HG03025 (cell line): Measurements from ENCODE around the gene PLEKHA4.

Experiments
- ATAC-seq: cut with Tn5 transposase; IDR thresholded peaks from one replicate; pipeline ENCODE4 v1.9.1; 2021; ENCODE audit warnings: mild to moderate bottlenecking, moderate library complexity; ENCODE audit not compliant: unreplicated experiment, low FRiP score

The PLEKHA4 gene

GRCh38 chr19:48833977-48834376, 34.4 kb downstream of the PLEKHA4 start:
- ATAC-seq = no peak

GRCh38 chr19:48833049-48833448, 35.4 kb downstream of the PLEKHA4 start:
- no peak for ATAC-seq

- no peak for ATAC-seq
These were observed 37.5 kb downstream of the PLEKHA4 start for GRCh38 chr19:48830965-48831364.

- ATAC-seq = no peak
These were observed 38.3 kb downstream of the PLEKHA4 start for GRCh38 chr19:48830088-48830487.

DNA sequence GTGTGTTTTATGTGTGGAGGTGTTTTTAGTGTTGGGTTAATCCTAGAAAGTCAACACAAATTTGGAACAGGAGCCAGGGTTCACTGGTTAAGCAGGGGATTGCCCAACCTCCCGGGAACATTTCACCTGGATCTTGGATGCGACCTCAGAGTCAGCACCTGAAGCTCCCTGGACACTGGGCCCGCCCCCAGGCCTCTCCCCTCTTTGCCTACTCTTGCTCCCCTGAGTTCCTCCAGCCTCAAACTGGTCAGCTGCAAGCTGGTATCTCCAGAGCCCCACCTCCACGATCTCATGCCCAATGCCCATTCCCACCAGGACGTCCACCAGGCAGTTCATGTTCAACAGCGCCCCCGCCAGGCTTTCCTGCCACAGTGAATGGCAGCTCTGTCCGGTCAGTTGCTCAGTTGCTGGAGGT, 41.8 kb downstream of the PLEKHA4 start:
- ATAC-seq = no peak

DNA sequence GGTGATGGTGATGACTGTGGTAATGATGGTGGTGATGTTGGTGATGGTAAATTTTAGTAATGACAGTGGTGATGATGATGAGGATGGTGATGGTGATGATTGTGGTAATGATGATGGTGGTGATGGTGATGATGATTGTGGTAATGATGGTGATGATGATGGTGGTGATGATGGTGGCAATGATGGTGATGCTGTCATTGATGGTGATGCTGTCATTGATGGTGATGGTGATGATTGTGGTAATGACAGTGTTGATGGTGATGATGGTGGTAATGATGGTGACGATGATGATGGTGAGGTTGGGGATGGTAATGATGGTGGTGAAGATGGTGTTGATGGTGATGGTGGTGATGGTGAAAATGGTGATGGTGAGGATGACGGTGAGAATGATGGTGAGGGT, 45.9 kb downstream of the PLEKHA4 start:
- no peak for ATAC-seq

DNA sequence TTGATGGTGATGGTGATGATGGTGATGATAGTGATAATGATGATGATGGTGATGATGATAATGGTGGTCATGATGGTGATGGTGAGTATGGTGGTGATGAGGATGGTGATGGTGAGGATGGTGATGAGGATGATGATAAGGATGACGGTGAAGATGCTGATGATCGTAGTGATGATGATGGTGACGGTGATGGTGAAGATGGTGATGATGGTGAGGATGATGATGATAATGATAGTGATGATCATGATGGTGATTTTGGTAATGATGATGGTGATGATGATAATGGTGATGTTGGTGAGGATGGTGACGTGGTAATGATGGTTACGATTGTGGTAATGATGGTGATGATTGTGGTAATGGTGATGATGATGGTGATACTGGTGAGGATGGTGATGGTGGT, 46.8 kb downstream of the PLEKHA4 start:
- ATAC-seq = no peak

- ATAC-seq = no peak
These were observed 49.0 kb downstream of the PLEKHA4 start for GRCh38 chr19:48819366-48819816.

GRCh38 chr19:48818234-48818820, 50.1 kb downstream of the PLEKHA4 start:
- ATAC-seq = no peak

DNA sequence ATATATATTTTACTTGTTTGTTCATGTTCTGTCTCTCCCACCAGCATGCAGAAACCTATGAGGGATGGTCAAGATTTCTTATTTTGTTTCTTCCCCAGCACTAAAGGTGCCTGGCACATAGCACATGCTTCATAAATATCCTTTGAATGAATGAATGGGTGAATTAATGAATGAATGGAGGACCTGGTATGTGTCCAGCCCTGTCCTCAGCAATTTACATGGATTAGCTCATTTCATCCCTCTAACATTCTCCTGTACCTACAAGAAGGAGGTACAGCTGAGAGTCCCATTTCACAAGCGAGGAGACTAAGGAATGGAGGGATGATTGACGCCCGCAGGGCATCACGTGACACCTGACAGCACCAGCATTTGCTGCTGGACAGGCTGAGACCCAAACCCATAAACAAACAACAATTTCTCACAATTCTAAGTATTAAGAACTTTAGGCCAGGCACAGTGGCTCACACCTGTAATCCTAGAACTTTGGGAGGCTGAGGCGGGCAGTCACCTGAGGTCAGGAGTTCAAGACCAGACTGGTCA, 50.8 kb downstream of the PLEKHA4 start:
- ATAC-seq = no peak

DNA sequence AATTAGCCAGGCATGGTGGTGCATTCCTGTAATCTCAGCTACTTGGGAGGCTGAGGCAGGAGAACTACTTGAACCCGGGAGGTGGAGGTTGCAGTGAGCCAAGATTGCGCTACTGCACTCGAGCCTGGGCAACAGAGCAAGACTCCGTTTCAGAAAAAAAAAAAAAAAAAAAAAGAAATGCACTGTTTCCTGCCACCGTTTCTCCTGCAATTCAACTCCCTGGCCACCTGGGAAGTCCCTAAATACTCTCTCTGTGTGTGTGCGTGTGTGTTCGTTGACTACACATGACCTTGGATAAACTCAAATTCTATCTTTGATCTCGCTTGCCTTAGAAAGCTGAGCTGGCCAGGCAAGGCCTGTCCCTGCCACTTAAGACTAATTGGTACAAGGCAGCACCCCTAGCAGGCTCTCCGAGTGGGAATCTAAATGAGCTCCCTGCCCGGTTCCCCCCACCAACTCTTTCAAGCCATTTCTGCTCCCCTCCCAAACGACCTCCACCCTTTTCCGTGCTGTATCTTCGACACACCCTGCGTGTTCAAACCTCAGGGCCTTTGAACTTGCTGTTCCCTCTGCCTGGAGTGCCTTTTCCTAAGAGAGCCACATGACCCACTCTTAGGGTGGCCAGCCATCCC, 52.4 kb downstream of the PLEKHA4 start:
- ATAC-seq = no peak

GRCh38 chr19:48814895-48815294, 53.5 kb downstream of the PLEKHA4 start:
- no peak for ATAC-seq

- no peak for ATAC-seq
These were observed 55.1 kb downstream of the PLEKHA4 start for GRCh38 chr19:48813123-48813913.

DNA sequence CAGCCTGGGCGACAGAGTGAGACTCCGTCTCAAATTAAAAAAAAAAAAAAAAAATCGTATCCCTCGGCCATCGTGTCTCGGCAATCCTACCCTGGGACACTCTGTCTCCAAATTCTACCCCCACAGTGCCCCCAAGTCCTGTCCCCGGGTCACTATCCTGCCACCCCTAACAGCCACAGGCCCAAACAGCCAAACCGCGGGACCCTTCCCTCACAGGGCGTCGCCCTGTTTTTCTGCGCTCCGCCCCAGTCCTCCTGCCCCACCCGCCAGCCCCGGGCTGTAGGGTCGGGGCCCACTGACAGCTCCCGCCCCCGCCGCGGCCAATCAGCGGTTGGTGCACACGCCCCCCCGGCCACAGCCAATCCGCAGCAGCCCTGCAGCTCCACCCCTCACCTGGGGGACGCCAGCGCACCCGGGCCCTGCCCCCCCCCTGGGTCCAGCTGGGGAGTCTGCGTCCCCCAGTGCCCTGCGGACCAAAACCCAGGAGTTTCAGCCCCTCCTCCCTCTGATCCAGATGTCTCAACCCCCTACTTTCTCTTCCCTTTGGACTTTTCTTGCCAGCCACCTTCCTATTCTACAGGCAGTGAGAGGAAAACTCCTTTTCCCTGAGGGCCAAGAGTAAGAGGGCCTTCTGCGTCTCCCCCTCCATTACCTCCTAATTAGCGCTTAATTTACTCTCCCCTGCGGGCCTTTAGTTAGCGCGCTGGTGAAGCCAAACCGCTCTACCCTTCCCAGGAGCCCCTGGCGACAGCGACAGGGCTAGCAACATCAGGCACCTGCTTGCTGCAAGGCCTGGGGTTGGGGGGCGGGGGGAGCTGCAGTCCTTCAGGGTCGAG, 56.1 kb downstream of the PLEKHA4 start:
- ATAC-seq = peak; percentile 50

DNA sequence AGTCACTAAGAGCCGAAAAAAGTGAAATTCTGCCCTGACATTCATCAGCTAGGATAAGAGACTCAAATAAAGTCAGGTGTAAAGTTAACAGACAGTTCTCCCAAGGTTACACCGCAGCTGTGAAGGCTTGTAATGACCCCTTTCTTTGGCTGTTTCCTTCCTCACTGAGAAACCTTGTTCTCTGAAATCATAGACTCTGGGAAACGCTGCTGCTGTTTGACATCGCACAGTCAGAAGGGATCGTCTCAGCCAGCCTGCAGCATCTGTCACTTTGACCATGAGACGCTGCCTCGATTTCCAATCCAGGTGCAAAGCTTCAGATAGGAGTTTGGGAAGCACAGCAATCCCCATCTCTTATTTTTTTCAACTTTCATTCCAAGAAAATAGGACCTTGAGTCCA, 58.3 kb downstream of the PLEKHA4 start:
- ATAC-seq = no peak

GRCh38 chr19:48807590-48808308, 60.7 kb downstream of the PLEKHA4 start:
- ATAC-seq = no peak

- ATAC-seq = no peak
These were observed 61.4 kb downstream of the PLEKHA4 start for GRCh38 chr19:48806818-48807589.

GRCh38 chr19:48806518-48806817, 61.9 kb downstream of the PLEKHA4 start:
- no peak for ATAC-seq

- ATAC-seq = no peak
These were observed 63.0 kb downstream of the PLEKHA4 start for GRCh38 chr19:48805452-48805851.
